Activated naive CD4-positive, alpha-beta T cell treated with anti-CD3 and anti-CD28 coated beads, Interleukin-2, amount 50 U/mL, for 24 hours (primary cell): ENCODE measurements around the gene NUDT3.

Experiments used
- H3K27ac Mint-ChIP-seq: one replicate; pipeline ENCODE4 v1.8.0; 2021; ENCODE audit warnings: mild to moderate bottlenecking, mixed read lengths
- H3K27me3 Mint-ChIP-seq: one replicate; pipeline ENCODE4 v1.8.0; 2021; ENCODE audit warnings: mixed read lengths
- H3K36me3 Mint-ChIP-seq: one replicate; pipeline ENCODE4 v1.8.0; 2021; ENCODE audit warnings: mixed read lengths
- H3K4me1 Mint-ChIP-seq: one replicate; pipeline ENCODE4 v1.8.0; 2021; ENCODE audit warnings: mixed read lengths
- H3K4me3 Mint-ChIP-seq: one replicate; pipeline ENCODE4 v1.8.0; 2021; ENCODE audit warnings: mild to moderate bottlenecking, mixed read lengths
- H3K9me3 Mint-ChIP-seq: one replicate; pipeline ENCODE4 v1.8.0; 2021; ENCODE audit warnings: mixed read lengths

The NUDT3 gene

DNA sequence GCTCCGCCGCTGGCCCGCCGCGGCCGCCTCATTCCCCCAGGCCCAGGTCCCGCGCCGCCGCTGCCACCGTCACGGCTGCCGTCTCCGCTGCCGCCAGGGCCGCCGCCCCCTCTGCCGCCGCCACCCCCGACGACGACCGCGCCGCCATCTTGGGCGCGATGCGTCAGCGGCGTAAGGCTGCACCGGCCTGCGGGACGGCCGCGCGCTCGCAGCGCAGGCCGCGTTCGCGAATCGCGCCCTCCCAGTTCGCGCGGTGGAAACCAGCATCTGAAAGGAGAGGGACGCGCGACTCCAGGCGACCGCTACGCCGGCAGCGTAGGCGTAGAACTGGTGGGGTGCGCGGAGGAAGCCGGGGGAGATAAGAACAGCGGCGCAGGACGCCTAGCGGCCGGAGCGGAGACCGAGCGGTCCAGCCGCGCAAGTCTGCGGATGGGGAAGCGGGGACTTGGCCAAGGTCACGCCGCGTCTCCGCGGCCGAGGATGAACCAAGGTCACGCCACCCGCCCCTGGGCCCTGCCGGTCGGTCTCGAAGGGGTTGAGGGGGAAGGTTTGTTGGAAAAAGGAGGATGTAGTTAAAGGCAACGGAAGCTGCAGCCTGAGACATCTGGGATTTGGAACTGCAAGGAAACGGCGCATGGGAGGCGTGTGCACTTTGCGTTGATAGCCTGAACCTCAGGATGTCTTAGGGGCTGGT, at the start of gene NUDT3:
TSS of gene NUDT3 (minus strand) at position 173 of the 694 bp plus-strand sequence. CDS start 307 bp downstream, outside the sequence.
- Mint-ChIP-seq H3K4me3 (peak within 1 kb of the TSS; percentile 97), H3K4me1 (peaks cover 23% of the 10 kb centered on the region), H3K36me3 (no peaks in the 10 kb centered on the region), H3K27ac (peak within 1 kb of the TSS; percentile 64), H3K27me3 (no peaks in the 10 kb centered on the region), H3K9me3 (no peaks in the 10 kb centered on the region)

DNA sequence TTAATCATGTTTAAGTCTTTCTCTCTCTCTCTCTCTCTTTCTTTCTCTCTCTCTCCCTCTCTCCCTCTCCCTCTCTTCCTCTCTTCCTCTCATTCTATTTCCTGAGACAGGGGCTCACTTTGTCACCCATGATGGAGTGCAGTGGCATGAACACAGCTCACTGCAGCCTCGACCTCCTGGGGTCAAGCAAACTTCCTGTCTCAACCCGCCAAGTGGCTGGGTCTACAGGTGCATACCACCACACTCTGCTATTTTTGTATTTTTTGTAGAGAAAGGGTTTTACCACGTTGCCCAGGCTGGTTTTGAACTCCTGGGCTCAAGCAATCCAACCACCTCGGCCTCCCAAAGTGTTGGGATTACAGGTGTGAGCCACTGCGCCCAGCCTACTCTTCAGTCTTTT, 49.1 kb upstream of the NUDT3 start:
- no peaks in the 10 kb centered on the region for H3K27me3 Mint-ChIP-seq
- H3K4me3 Mint-ChIP-seq, result no peak overlapping the region
- no peak overlapping the region for H3K27ac Mint-ChIP-seq
- H3K36me3 Mint-ChIP-seq, result no peaks in the 10 kb centered on the region
- no peaks in the 10 kb centered on the region for H3K9me3 Mint-ChIP-seq
- H3K4me1 Mint-ChIP-seq, result no peaks in the 10 kb centered on the region

DNA sequence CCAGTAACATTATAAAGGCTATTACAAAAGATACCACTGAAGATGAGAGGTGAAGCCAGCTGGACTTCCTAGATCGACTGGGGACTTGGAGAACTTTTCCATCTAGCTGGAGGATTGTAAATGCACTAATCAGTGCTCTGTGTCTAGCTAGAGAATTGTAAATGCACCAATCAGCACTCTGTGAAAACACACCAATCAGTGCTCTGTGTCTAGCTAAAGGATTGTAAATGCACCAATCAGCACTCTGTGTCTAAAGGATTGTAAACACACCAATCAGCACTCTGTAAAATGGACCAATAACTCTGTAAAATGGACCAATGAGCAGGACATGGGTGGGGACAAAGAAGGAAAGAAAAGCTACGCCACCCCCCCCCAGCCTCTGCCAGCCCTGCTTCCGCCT, 47.0 kb upstream of the NUDT3 start:
- H3K9me3 Mint-ChIP-seq, result no peaks in the 10 kb centered on the region

DNA sequence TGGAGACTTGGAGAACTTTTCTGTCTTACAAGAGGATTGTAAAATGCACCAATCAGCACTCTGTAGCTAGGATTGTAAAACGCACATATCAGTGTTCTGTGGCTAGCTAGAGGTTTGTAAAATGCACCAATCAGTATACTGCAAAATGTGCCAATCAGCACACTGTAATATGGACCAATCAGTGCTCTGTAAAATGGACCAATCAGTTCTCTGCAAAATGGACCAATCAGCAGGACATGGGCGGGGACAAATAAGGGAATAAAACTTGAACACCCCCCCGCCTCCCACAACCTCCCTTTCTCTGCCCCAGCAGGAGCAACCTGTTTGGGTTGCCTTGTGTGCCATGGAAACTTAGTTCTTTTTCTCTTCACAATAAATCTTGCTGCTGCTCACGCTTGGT, 46.2 kb upstream of the NUDT3 start:
- no peaks in the 10 kb centered on the region for H3K27me3 Mint-ChIP-seq
- H3K27ac Mint-ChIP-seq, result no peak overlapping the region
- no peak overlapping the region for H3K4me3 Mint-ChIP-seq
- H3K9me3 Mint-ChIP-seq, result no peaks in the 10 kb centered on the region
- H3K4me1 Mint-ChIP-seq, result no peaks in the 10 kb centered on the region
- H3K36me3 Mint-ChIP-seq, result no peaks in the 10 kb centered on the region

More for the DNA sequence above, 47.0 kb upstream of the NUDT3 start:
- no peaks in the 10 kb centered on the region for H3K36me3 Mint-ChIP-seq
- H3K27ac Mint-ChIP-seq, result peak overlapping the region; percentile 8
- no peaks in the 10 kb centered on the region for H3K27me3 Mint-ChIP-seq
- no peak overlapping the region for H3K4me3 Mint-ChIP-seq
- no peaks in the 10 kb centered on the region for H3K4me1 Mint-ChIP-seq

DNA sequence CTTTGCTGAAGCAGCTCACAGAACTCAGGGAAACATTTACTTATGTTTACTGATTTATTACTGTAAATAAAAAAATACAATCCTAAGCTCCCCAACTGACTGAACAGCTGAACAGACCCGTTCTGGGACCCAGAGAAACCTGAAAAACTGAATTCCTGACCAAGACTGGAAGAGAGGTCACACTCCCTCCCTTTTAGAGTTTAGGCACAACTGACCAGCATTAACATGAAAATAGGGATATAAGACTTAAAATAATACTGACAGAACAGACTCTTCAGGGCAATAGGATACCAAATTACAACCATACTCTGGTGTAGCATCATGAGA, 45.1 kb upstream of the NUDT3 start:
- no peaks in the 10 kb centered on the region for H3K36me3 Mint-ChIP-seq
- H3K27ac Mint-ChIP-seq, result no peak overlapping the region
- H3K9me3 Mint-ChIP-seq, result no peaks in the 10 kb centered on the region
- H3K4me1 Mint-ChIP-seq, result no peaks in the 10 kb centered on the region
- no peaks in the 10 kb centered on the region for H3K27me3 Mint-ChIP-seq
- H3K4me3 Mint-ChIP-seq, result no peak overlapping the region

DNA sequence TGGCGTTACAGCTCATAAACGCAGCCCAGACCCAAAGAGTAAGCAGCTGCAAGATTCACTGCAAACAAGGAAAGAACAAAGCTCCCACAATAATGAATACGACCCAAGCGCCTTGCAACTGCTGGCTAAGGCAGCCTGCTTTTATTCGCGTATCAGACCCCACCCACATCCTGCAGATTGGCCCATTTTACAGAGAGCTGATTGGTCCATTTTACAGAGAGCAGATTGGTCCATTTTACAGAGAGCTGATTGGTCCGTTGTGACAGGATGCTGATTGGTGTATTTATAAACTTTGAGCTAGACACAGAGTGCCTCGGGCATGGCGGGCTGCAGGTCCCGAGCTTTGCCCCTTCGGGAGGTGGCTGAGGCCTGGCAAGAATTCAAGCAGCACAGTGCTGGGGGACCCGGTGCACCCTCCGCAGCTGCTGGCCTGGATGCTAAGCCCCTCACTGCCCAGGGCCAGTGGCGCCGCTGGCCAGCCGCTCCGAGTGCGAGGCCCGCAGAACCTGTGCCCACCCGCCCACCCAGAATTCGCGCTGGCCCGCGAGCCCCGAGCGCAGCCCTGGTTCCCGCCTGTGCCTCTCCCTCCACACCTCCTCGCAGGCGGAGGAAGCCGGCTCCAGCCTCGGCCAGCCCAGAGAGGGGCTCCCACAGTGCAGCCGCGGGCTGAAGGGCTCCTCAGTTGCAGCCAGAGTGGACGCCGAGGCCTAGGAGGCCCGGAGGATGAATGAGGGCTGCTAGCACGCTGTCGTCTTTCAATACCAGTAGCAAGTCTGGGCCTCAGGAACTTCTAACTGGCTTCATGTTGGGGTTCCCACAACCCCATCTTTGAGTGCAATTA, 44.6 kb upstream of the NUDT3 start:
- no peaks in the 10 kb centered on the region for H3K4me1 Mint-ChIP-seq
- no peaks in the 10 kb centered on the region for H3K27me3 Mint-ChIP-seq
- H3K9me3 Mint-ChIP-seq, result no peaks in the 10 kb centered on the region
- H3K27ac Mint-ChIP-seq, result no peak overlapping the region
- H3K36me3 Mint-ChIP-seq, result no peaks in the 10 kb centered on the region
- H3K4me3 Mint-ChIP-seq, result no peak overlapping the region

DNA sequence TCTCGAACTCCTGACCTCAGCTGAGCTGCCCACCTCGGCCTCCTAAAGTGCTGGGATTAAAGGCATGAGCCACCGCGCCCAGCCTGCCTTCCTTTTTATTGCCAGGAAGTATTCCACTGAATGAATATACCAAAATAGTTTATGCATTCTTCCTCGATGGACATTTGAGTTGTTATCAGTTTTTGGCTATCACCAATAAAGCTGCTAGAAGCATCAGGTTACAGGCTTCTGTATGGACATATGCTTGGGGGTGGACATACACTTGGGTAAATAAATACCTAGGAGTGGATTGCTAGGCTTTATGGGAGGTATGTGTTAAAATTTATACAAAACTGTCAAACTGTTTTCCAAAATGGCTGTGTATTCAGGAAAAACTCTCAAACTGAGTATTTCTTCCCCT, 43.4 kb upstream of the NUDT3 start:
- Mint-ChIP-seq H3K36me3 (no peaks in the 10 kb centered on the region), H3K27ac (no peak overlapping the region), H3K9me3 (no peaks in the 10 kb centered on the region), H3K4me1 (no peaks in the 10 kb centered on the region), H3K27me3 (no peaks in the 10 kb centered on the region), H3K4me3 (no peak overlapping the region)

DNA sequence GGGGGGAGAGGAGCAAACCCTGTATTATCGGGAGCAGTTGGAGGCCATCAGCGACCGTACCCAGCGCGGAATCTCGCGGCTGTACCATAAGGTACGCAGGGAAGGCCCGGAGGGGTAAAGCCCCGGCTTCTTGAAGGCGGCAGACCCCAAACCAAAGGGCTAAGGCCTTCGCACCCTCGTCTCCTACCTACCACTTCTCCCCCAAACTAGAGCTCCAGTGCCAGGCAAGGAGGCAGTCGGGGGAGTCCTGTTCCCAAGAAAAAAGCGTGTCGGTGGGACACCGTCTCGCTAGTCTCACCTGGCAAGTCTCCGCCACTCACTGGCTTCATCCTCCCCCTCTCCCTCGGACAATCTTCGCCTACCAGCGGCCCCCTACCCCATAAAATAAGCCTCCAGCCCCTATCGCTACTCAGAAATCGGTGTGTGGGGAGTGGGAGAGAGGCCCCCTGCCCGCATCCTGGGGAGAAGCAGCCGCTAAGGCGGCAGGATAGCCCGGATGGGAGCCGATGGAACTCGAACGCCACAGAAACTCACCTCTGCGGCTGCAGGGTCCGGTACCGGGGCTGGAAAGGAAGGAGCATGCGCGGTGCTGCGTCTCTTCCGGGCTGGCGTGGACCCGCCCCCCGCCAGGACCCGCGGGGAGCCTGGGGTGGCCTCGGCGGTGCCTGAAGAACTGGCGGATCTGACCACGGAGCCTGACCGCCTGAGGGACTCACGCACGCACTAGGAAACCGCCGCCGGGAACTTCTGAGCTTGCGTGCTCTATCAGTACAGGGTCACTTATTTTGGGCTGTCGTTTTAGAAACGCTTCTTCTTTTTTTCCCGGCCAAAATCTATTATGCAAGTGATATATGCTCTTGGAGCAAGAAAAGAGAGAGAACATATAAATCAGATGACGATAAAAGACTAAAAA, 33.3 kb upstream of the NUDT3 start, which contains the start of gene RPS10:
TSS of gene RPS10 (minus strand) at position 572 of the 913 bp plus-strand sequence. CDS start 848 bp downstream, outside the sequence.
- peaks cover 24% of the 10 kb centered on the region for H3K36me3 Mint-ChIP-seq
- H3K4me1 Mint-ChIP-seq, result peaks cover 36% of the 10 kb centered on the region
- H3K27ac Mint-ChIP-seq, result peak within 1 kb of the TSS; percentile 100
- H3K4me3 Mint-ChIP-seq, result peak within 1 kb of the TSS; percentile 98
- no peaks in the 10 kb centered on the region for H3K9me3 Mint-ChIP-seq
- H3K27me3 Mint-ChIP-seq, result no peaks in the 10 kb centered on the region

DNA sequence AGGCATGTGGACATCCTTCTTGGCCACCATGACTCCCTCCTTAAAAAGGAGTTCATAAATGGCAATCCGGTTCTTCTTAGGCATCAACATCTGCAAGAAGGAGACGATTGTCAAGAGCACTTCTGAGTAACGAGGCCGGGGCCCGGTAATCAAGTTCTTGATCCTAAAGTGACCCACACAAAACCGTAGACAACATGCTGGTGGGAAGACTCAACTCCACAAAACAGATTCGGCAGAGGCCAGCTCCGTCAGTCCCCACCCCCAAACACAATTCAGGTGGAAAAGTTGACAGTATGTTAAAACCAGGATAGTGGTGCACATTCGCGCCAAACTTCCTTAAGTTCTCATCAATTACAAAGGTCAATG, 32.6 kb upstream of the NUDT3 start:
- H3K36me3 Mint-ChIP-seq, result peaks cover 24% of the 10 kb centered on the region
- peak overlapping the region; percentile 98 for H3K4me3 Mint-ChIP-seq
- no peaks in the 10 kb centered on the region for H3K27me3 Mint-ChIP-seq
- no peaks in the 10 kb centered on the region for H3K9me3 Mint-ChIP-seq
- peak overlapping the region; percentile 100 for H3K27ac Mint-ChIP-seq
- peaks cover 37% of the 10 kb centered on the region for H3K4me1 Mint-ChIP-seq

DNA sequence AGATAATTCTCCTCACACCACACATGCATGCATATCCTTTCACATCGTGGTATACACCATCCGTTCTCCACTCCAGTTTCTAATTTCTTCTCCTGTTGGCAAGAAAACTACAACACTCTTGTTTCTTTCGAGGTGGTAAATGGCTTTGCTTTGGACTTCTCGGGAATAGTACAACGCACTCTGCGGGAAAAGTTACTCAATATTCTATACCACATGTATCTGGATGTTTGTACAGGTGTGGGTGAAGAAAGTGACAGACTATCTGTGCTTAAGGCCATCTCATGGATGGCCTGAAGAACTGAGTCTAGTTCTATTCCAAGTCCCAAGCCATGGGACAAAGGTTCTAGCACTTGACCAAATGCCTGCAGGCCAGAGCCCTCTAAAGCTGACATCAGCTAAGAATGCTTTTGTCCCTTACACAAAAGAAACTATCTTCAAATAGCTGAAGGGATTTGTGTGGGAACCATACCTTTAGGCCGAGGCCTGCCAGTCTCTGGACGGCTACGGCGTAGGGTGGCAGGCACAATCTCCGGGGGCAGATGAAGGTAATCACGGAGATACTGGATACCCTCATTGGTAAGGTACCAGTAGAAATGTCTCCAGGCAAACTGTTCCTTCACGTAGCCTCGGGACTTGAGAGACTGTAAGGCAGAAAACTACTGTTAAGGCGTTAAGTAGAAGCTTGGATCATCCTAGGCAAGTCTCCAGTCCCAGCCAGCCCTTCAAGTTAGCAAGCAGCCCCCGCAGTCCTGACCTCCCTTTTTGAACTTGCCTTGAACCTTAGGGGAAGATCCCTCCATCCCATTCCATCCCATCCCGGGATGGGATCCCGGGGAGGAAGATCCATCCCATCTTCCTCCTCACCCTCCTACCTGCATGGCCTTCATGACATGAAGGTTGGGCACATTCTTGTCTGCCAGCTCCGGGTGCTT, 32.0 kb upstream of the NUDT3 start:
- Mint-ChIP-seq H3K4me1 (peaks cover 39% of the 10 kb centered on the region), H3K27ac (peak overlapping the region; percentile 100), H3K9me3 (no peaks in the 10 kb centered on the region), H3K4me3 (peak overlapping the region; percentile 98), H3K27me3 (no peaks in the 10 kb centered on the region), H3K36me3 (peaks cover 26% of the 10 kb centered on the region)

DNA sequence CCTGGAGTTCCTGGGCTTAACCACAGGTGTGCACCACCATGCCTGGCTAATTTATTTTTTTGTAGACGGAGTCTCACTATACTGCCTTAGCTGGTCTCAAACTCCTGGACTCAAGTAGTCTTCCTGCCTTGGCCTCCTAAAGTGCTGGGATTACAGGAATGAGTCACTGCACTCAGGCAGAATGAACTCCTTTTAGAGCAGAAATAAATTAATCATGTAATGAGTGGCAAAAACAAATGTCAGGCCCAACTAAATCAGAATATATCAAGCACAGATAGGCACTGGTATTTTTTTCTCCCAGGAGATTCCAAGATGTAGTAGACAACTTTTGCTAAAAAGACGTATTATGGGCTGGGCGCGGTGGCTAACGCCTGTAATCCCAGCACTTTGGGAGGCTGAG, 30.8 kb upstream of the NUDT3 start:
- H3K27me3 Mint-ChIP-seq, result no peaks in the 10 kb centered on the region
- H3K36me3 Mint-ChIP-seq, result peaks cover 30% of the 10 kb centered on the region
- no peaks in the 10 kb centered on the region for H3K9me3 Mint-ChIP-seq
- H3K4me1 Mint-ChIP-seq, result peaks cover 39% of the 10 kb centered on the region
- H3K27ac Mint-ChIP-seq, result peak overlapping the region; percentile 62
- H3K4me3 Mint-ChIP-seq, result peak overlapping the region; percentile 98

DNA sequence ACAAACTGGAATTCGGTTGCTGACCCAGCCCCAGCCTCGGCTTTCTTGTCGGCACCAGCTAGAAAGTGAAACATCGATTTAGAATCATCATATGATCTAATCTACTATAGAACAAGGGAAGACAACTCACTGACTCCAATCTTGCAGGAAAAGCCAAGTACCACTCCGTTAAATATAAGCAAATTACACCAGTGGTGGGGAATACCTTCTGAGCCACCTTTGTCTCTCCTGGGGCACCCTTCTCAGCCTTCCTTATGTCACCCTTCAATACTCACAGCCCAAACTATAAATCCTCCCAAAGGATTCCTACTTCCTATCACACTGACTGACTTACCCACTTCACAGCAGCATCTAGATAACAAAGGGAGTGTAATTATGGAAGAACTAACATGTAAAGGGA, 25.9 kb upstream of the NUDT3 start:
- Mint-ChIP-seq H3K36me3 (peaks cover 26% of the 10 kb centered on the region), H3K27ac (peak overlapping the region; percentile 68), H3K4me1 (peaks cover 27% of the 10 kb centered on the region), H3K9me3 (no peaks in the 10 kb centered on the region), H3K4me3 (no peak overlapping the region), H3K27me3 (no peaks in the 10 kb centered on the region)

DNA sequence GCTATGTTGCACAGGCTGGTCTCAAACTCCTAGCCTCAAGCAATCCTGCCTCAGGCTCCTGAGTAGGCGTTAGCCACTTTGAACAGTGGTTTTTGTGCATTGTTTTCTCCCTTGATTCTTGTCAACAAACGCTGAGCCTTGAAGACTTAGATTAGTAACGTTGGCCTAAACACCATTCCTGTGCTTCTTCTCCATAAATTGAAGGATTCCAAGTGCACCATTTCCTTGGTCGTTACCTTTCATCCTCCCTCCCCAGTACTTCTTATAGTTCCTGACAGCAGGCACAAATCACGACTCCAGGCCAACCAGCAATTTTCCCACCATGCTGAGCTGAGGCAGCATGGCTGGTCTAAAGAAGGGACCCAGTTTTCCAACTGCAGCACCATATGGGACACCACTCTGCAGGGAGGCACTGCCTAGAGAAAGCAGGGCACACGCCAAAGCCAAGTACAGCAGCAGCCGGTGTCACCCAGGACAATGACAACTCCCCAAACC, 24.5 kb upstream of the NUDT3 start:
- Mint-ChIP-seq H3K36me3 (peaks cover 21% of the 10 kb centered on the region), H3K27ac (peak overlapping the region; percentile 47), H3K4me3 (no peak overlapping the region), H3K4me1 (peaks cover 20% of the 10 kb centered on the region), H3K9me3 (no peaks in the 10 kb centered on the region), H3K27me3 (no peaks in the 10 kb centered on the region)

DNA sequence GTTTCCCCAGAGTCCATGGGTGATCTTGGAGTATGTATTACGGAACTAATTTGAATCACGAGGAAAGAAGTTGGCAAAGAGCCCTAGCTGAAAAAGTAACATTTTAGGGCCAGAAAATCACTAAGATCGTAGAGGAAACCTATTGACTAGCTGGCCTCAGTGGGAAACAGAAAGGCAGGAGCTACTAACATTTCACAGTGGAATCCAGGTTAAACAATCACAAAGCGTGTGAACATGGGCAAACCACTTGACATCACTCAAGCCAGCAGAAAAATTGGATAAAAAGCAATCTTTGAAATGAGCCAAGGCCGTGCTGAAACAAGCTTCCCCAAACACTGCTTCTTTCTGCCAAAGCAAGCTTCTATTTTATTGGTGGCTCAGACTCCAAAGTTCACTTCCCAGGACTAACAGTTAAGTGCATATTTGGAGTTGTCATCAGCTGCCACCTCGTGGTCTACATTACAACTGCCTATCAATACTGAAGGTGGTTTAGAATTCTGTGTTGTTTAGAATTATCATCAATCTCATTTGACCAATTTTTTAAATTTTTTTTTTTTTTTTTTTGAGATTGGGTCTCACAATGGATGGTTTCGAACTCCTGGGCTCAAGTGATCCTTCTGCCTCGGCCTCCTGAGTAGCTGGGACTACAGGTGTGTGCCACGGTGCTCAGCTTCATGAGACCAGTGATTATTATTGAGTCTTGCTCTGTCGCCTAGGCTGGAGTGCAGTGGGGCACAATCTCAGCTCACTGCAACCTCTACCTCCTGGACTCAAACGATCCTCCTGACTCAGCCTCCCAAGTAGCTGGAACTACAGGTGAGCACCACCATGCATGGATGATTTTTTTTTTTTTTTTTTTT, 22.8 kb upstream of the NUDT3 start:
- Mint-ChIP-seq H3K27me3 (no peaks in the 10 kb centered on the region), H3K36me3 (peaks cover 15% of the 10 kb centered on the region), H3K9me3 (no peaks in the 10 kb centered on the region), H3K27ac (no peak overlapping the region), H3K4me1 (peaks cover 10% of the 10 kb centered on the region), H3K4me3 (no peak overlapping the region)
